ENCODE data around the gene NETO1.

The NETO1 gene, protein sequence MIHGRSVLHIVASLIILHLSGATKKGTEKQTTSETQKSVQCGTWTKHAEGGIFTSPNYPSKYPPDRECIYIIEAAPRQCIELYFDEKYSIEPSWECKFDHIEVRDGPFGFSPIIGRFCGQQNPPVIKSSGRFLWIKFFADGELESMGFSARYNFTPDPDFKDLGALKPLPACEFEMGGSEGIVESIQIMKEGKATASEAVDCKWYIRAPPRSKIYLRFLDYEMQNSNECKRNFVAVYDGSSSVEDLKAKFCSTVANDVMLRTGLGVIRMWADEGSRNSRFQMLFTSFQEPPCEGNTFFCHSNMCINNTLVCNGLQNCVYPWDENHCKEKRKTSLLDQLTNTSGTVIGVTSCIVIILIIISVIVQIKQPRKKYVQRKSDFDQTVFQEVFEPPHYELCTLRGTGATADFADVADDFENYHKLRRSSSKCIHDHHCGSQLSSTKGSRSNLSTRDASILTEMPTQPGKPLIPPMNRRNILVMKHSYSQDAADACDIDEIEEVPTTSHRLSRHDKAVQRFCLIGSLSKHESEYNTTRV

DNA sequence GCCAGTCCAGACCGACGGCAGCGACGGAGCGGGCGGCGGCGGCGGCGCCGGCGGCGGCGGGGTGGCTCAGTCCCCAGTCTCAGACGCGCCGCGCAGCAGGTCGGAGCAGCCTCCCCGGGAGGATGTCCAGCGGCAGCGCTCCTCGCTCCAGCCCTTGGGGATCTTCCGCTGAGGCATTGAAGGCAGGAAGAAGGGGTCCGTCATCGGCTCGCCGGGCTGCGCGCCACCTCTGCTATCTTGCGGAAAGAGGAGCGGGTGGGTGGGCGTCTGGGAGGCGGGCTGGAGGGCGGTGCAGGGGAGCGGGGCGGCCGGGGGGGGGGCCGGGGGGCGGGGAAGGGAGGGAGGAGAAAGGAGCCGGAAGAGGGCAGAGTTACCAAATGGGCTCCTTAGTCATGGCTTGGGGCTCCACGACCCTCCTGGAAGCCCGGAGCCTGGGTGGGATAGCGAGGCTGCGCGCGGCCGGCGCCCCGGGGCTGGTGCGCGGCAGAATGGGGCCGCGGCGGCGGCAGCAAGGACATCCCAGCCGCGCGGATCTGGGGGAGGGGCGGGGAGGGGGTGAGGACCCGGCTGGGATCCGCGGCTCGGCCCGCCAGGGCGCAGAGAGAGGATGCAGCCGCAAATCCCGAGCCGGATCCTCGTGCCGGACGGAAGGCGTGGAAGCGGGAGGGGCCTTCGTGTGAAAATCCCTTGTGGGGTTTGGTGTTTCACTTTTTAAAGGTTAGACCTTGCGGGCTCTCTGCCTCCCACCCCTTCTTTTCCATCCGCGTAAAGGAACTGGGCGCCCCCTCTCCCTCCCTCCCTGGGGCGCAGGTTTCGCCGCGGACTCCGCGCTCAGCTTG is at the start of gene NETO1:
Gene NETO1, minus strand, starts transcription at position 242 of the 839 bp plus-strand sequence. CDS start 696 bp downstream, outside the sequence.
- Mint-ChIP-seq H3K27me3 (ENCODE audit: low read depth) (peaks cover 39% of the 10 kb centered on the region), H3K4me3 (no peak within 1 kb of the TSS), H3K36me3 (ENCODE audit: low read depth) (no peaks in the 10 kb centered on the region), H3K27ac (no peak within 1 kb of the TSS), H3K4me1 (ENCODE audit: low read depth) (no peaks in the 10 kb centered on the region), H3K9me3 (no peaks in the 10 kb centered on the region)

DNA sequence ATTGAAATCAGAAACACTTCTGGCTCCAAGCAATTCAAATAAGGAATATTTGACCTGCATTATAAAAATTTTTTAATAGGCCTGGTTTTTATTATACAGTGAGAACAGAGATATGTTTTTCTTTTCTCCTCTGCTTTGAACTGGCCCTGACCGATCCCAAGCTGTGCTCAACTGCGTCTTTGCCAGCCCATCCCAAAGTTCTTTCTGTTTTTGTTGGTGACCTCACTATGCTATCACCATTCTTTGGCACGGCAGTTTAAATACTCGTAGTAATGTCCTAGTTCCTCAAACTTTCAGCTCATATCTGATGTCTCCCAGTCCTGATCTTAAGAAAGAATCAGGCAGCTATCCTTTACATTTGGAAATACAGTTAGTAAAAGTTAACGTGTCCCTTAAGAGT is 42.3 kb upstream of the NETO1 start:
- H3K36me3 Mint-ChIP-seq (ENCODE audit: low read depth) = no peaks in the 10 kb centered on the region
- no peaks in the 10 kb centered on the region for H3K27me3 Mint-ChIP-seq (ENCODE audit: low read depth)
- H3K4me3 Mint-ChIP-seq = no peak overlapping the region
- H3K9me3 Mint-ChIP-seq = no peaks in the 10 kb centered on the region
- H3K27ac Mint-ChIP-seq = no peak overlapping the region
- no peaks in the 10 kb centered on the region for H3K4me1 Mint-ChIP-seq (ENCODE audit: low read depth)

DNA sequence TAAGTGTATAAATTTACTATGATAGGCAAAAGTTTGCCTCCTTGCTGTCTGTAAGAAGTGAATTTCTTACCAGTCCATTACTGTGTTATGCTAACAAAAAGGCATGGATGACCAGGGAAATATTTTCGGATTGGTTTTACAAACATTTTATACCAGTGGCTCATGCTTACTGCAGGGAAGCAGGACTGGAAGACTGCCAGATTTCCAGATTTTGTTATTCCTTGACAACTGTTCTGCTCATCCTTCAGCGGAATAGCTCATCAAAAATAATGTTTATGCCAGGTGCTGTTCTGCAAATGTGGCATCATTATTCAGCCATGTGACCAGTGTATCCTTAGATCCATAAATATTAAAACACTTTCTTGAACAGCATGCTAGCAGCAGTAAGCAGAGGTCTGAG is 40.4 kb upstream of the NETO1 start:
- no peaks in the 10 kb centered on the region for H3K4me1 Mint-ChIP-seq (ENCODE audit: low read depth)
- no peak overlapping the region for H3K4me3 Mint-ChIP-seq
- H3K27ac Mint-ChIP-seq = no peak overlapping the region
- no peaks in the 10 kb centered on the region for H3K9me3 Mint-ChIP-seq
- no peaks in the 10 kb centered on the region for H3K36me3 Mint-ChIP-seq (ENCODE audit: low read depth)
- no peaks in the 10 kb centered on the region for H3K27me3 Mint-ChIP-seq (ENCODE audit: low read depth)

- H3K27me3 Mint-ChIP-seq (ENCODE audit: low read depth) = no peaks in the 10 kb centered on the region
- H3K36me3 Mint-ChIP-seq (ENCODE audit: low read depth) = no peaks in the 10 kb centered on the region
- no peak overlapping the region for H3K4me3 Mint-ChIP-seq
- H3K9me3 Mint-ChIP-seq = no peaks in the 10 kb centered on the region
- H3K4me1 Mint-ChIP-seq (ENCODE audit: low read depth) = no peaks in the 10 kb centered on the region
- H3K27ac Mint-ChIP-seq = no peak overlapping the region
Measured at GRCh38 chr18:72903033-72903432, 35.2 kb upstream of the NETO1 start.

DNA sequence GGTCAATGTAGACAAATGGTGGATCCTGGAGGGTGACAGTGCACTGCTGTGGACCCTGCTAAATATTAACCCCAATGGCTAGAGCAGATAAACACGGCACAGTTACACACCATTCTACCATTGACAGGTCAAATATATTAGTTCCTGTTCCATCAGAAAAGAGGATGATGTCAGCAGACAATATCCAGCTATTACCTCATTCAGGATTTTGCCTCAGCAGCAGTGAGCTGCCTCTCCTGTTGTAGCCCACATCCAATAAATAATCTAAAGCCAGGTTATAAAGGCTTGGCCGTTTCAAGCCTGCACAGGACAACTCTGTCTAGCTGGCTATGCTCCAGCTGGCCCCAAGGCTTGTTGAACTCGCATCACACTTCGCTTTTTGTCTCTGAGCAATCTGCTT is 31.6 kb upstream of the NETO1 start:
- no peaks in the 10 kb centered on the region for H3K4me1 Mint-ChIP-seq (ENCODE audit: low read depth)
- H3K27ac Mint-ChIP-seq = no peak overlapping the region
- H3K9me3 Mint-ChIP-seq = no peaks in the 10 kb centered on the region
- H3K4me3 Mint-ChIP-seq = no peak overlapping the region
- no peaks in the 10 kb centered on the region for H3K27me3 Mint-ChIP-seq (ENCODE audit: low read depth)
- H3K36me3 Mint-ChIP-seq (ENCODE audit: low read depth) = no peaks in the 10 kb centered on the region

DNA sequence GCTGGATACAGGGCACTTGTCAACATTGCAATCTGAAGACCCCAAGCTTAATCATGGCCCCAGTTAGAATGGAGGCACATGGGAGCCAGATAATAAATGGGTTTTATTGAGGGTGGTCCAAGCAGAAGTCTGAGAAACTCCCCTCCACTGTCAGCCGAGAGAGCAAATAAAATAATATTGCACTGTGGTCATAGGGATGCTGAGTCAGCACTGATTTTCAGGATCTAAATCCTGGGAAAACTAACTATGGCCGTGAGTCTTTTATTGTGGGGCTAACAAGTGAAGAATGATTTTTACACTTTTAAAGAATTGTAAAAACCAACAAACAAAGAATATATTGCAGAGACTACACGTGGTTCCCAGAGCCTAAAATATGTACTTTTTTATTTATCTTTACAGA is 31.1 kb upstream of the NETO1 start:
- H3K9me3 Mint-ChIP-seq = no peaks in the 10 kb centered on the region
- no peaks in the 10 kb centered on the region for H3K27me3 Mint-ChIP-seq (ENCODE audit: low read depth)
- H3K4me3 Mint-ChIP-seq = no peak overlapping the region
- no peaks in the 10 kb centered on the region for H3K36me3 Mint-ChIP-seq (ENCODE audit: low read depth)
- no peaks in the 10 kb centered on the region for H3K4me1 Mint-ChIP-seq (ENCODE audit: low read depth)
- no peak overlapping the region for H3K27ac Mint-ChIP-seq

DNA sequence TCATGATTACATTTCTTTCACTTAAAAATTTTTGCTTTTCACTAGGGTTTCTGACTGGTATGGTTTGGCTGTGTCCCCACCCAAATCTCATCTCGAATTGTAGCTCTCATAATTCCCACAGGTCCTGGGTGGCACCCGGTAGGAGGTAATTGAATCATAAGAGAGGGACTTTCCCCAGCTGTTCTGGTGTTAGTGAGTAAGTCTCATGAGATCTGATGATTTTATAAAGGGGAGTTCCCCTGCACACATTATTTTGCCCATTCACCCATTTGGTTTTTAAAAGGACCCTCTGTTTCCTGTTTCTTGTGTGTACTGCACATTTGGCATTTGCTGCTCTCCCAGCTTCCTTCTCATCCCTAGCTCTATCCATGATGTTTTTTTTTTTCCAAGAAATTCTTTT is 27.8 kb upstream of the NETO1 start:
- Mint-ChIP-seq H3K4me1 (ENCODE audit: low read depth) (no peaks in the 10 kb centered on the region), H3K27ac (no peak overlapping the region), H3K9me3 (no peaks in the 10 kb centered on the region), H3K36me3 (ENCODE audit: low read depth) (no peaks in the 10 kb centered on the region), H3K4me3 (no peak overlapping the region), H3K27me3 (ENCODE audit: low read depth) (no peaks in the 10 kb centered on the region)

- Mint-ChIP-seq H3K27me3 (ENCODE audit: low read depth) (no peaks in the 10 kb centered on the region), H3K9me3 (no peaks in the 10 kb centered on the region), H3K4me1 (ENCODE audit: low read depth) (no peaks in the 10 kb centered on the region), H3K4me3 (no peak overlapping the region), H3K27ac (no peak overlapping the region), H3K36me3 (ENCODE audit: low read depth) (no peaks in the 10 kb centered on the region)
Measured at GRCh38 chr18:72878561-72878960, 10.8 kb upstream of the NETO1 start.

- Mint-ChIP-seq H3K4me3 (no peak overlapping the region), H3K36me3 (ENCODE audit: low read depth) (no peaks in the 10 kb centered on the region), H3K9me3 (no peaks in the 10 kb centered on the region), H3K4me1 (ENCODE audit: low read depth) (no peaks in the 10 kb centered on the region), H3K27ac (no peak overlapping the region), H3K27me3 (ENCODE audit: low read depth) (no peaks in the 10 kb centered on the region)
Measured at GRCh38 chr18:72878143-72878542, 10.4 kb upstream of the NETO1 start.

GRCh38 chr18:72871091-72871490 is 3.3 kb upstream of the NETO1 start:
- Mint-ChIP-seq H3K27me3 (ENCODE audit: low read depth) (peaks cover 30% of the 10 kb centered on the region), H3K27ac (no peak overlapping the region), H3K4me3 (no peak overlapping the region), H3K9me3 (no peaks in the 10 kb centered on the region), H3K4me1 (ENCODE audit: low read depth) (no peaks in the 10 kb centered on the region), H3K36me3 (ENCODE audit: low read depth) (no peaks in the 10 kb centered on the region)

- Mint-ChIP-seq H3K27me3 (ENCODE audit: low read depth) (peaks cover 39% of the 10 kb centered on the region), H3K9me3 (no peaks in the 10 kb centered on the region), H3K36me3 (ENCODE audit: low read depth) (no peaks in the 10 kb centered on the region), H3K4me1 (ENCODE audit: low read depth) (no peaks in the 10 kb centered on the region), H3K4me3 (no peak overlapping the region), H3K27ac (no peak overlapping the region)
Measured at GRCh38 chr18:72869226-72870185, 1.7 kb upstream of the NETO1 start.

- Mint-ChIP-seq H3K36me3 (ENCODE audit: low read depth) (no peaks in the 10 kb centered on the region), H3K9me3 (no peaks in the 10 kb centered on the region), H3K27me3 (ENCODE audit: low read depth) (peaks cover 39% of the 10 kb centered on the region), H3K4me1 (ENCODE audit: low read depth) (no peaks in the 10 kb centered on the region), H3K4me3 (no peak overlapping the region), H3K27ac (no peak overlapping the region)
Measured at GRCh38 chr18:72868585-72869225, 918 bp upstream of the NETO1 start.

DNA sequence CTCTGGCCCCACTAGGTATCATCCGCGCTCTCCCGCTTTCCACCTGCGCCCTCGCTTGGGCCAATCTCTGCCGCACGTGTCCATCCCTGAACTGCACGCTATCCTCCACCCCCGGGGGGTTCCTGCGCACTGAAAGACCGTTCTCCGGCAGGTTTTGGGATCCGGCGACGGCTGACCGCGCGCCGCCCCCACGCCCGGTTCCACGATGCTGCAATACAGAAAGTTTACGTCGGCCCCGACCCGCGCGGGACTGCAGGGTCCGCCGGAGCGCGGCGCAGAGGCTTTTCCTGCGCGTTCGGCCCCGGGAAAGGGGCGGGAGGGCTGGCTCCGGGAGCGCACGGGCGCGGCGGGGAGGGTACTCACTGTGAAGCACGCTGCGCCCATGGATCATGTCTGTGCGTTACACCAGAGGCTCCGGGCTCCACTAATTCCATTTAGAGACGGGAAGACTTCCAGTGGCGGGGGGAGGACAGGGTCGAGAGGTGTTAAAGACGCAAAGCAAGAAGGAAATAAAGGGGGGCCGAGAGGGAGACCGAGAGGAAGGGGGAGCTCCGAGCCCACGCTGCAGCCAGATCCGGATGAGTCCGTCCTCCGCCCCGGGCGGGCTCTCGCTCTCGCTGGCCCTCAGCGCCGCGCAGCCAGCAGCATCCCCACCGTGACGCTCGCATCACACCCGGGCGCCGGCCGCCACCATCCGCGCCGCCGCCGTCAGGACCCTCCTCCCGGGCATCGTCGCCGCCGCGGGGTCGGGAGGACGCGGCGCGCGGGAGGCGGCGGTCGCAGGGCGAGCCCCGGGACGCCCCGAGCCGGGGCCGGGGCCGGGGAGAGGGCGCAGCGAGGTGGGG is 664 bp downstream of the NETO1 start:
- Mint-ChIP-seq H3K36me3 (ENCODE audit: low read depth) (no peaks in the 10 kb centered on the region), H3K4me1 (ENCODE audit: low read depth) (no peaks in the 10 kb centered on the region), H3K4me3 (no peak overlapping the region), H3K27me3 (ENCODE audit: low read depth) (peaks cover 39% of the 10 kb centered on the region), H3K27ac (no peak overlapping the region), H3K9me3 (no peaks in the 10 kb centered on the region)

Measured in T-helper 1 cell treated with Interleukin-12 subunit alpha and Interleukin-12 subunit beta and Interleukin-4 antibody, amounts not matched to agents 30 μg/mL and 1 μg/mL, for 36 hours (primary cell).